Liver (tissue), 9 donors: Measurements from ENCODE around the gene LIPH. TPM values are rescaled to one million over a fixed set of nuclear protein-coding genes. Genes with fewer than 3 reads are reported as not detected.

Source experiments
- DNase-seq: peaks from one replicate; pipeline ENCODE4 v3.0.0-alpha.2; 2017; ENCODE audit warnings: low spot score
- H3K27ac ChIP-seq, 2 donors: one replicate each; pipeline ENCODE4 v1.7.0; 2013; ENCODE audit warnings: inconsistent platforms in 2 of 2, low read length in 2 of 2, control low read depth in 1 of 2, low read depth in 1 of 2, mild to moderate bottlenecking in 1 of 2
- H3K27me3 ChIP-seq, 4 donors: one replicate each; pipeline versions ENCODE4 v1.6.1 to v1.7.0; 2013; ENCODE audit warnings: low read length in 3 of 4, inconsistent platforms in 1 of 4, mild to moderate bottlenecking in 1 of 4, moderate library complexity in 1 of 4; ENCODE audit not compliant: control insufficient read depth in 4 of 4, insufficient read depth in 4 of 4
- H3K36me3 ChIP-seq, 4 donors: one replicate each; pipeline versions ENCODE4 v1.6.1 to v1.7.0; 2013; ENCODE audit warnings: low read length in 3 of 4, mild to moderate bottlenecking in 3 of 4, low read depth in 1 of 4, moderate library complexity in 1 of 4; ENCODE audit not compliant: control insufficient read depth in 4 of 4, insufficient read depth in 3 of 4
- H3K4me1 ChIP-seq, 4 donors: one replicate each; pipeline versions ENCODE4 v1.6.1 to v1.7.0; 2013; ENCODE audit warnings: low read length in 3 of 4, mild to moderate bottlenecking in 3 of 4, moderate library complexity in 1 of 4; ENCODE audit not compliant: control insufficient read depth in 4 of 4, insufficient read depth in 4 of 4
- H3K4me3 ChIP-seq, 3 donors: one replicate each; pipeline versions ENCODE4 v1.6.1 to v1.7.0; 2013; ENCODE audit warnings: low read length in 3 of 3, control low read depth in 1 of 3, low read depth in 1 of 3, mild to moderate bottlenecking in 1 of 3
- H3K9ac ChIP-seq, 2 donors: one replicate each; pipeline ENCODE4 v1.7.0; 2013; ENCODE audit warnings: low read length in 2 of 2, mild to moderate bottlenecking in 2 of 2, moderate library complexity in 2 of 2, control low read depth in 1 of 2, low read depth in 1 of 2
- H3K9me3 ChIP-seq, 4 donors: one replicate each; pipeline versions ENCODE4 v1.6.1 to v1.7.0; 2013; ENCODE audit warnings: low read length in 3 of 4; ENCODE audit not compliant: control insufficient read depth in 4 of 4
- ATF3 ChIP-seq: IDR thresholded peaks from 2 replicates; pipeline ENCODE4 v1.6.1; 2016; ENCODE audit warnings: antibody characterized with exemption
- CTCF ChIP-seq: fragments of 150-350 bp; IDR thresholded peaks from 2 replicates; pipeline ENCODE4 v1.5.1; 2017; ENCODE audit warnings: improper control_type of control experiment, low read depth, low read length; ENCODE audit not compliant: missing input control
- EGR1 ChIP-seq, 2 donors: IDR thresholded peaks; 2 replicates each; pipeline ENCODE4 v1.6.1; 2016 to 2018; ENCODE audit warnings: antibody characterized with exemption in 2 of 2, low read depth in 2 of 2
- FOXA1 ChIP-seq: IDR thresholded peaks from 2 replicates; pipeline ENCODE4 v1.6.1; 2016; ENCODE audit warnings: antibody characterized with exemption
- FOXA2 ChIP-seq: IDR thresholded peaks from 2 replicates; pipeline ENCODE4 v1.6.1; 2016; ENCODE audit warnings: antibody characterized with exemption
- GABPA ChIP-seq, 2 donors: IDR thresholded peaks in 1 of 2; conservative IDR thresholded peaks in 1 of 2; 2 replicates each; pipeline ENCODE4 v1.6.1; 2016; ENCODE audit warnings: antibody characterized with exemption in 2 of 2, mild to moderate bottlenecking in 1 of 2, moderate library complexity in 1 of 2
- HNF4A ChIP-seq, 2 donors: conservative IDR thresholded peaks; 2 replicates each; pipeline ENCODE4 v1.6.1; 2016; ENCODE audit warnings: antibody characterized with exemption in 2 of 2, mild to moderate bottlenecking in 2 of 2
- HNF4G ChIP-seq: IDR thresholded peaks from 2 replicates; pipeline ENCODE4 v1.6.1; 2016; ENCODE audit warnings: antibody characterized with exemption
- RAD21 ChIP-seq, 2 donors: IDR thresholded peaks; 2 replicates each; pipeline ENCODE4 v1.6.1; 2016; ENCODE audit warnings: antibody characterized with exemption in 2 of 2, mild to moderate bottlenecking in 2 of 2
- RXRA ChIP-seq, 2 donors: IDR thresholded peaks; 2 replicates each; pipeline ENCODE4 v1.6.1; 2017 to 2018; ENCODE audit warnings: antibody characterized with exemption in 2 of 2, mild to moderate bottlenecking in 1 of 2
- SP1 ChIP-seq: IDR thresholded peaks from 2 replicates; pipeline ENCODE4 v1.6.1; 2018; ENCODE audit warnings: antibody characterized with exemption, mild to moderate bottlenecking
- TAF1 ChIP-seq: conservative IDR thresholded peaks from 2 replicates; pipeline ENCODE4 v1.6.1; 2016; ENCODE audit warnings: antibody characterized with exemption, mild to moderate bottlenecking
- WGBS: extraction: QIAGEN DNeasy Blood & Tissue Kit; methylation state at CpG from one replicate; pipeline ENCODE4 v1.1.7; 2013; 5-methylcytosine and 5-hydroxymethylcytosine counted together
- polyA plus RNA-seq, 2 donors: library from polyadenylated mRNA; stranded (reverse) in 1 of 2; unstranded in 1 of 2; fragments of 200-250 nt in 1 of 2; fragments of >200 nt in 1 of 2; fragmentation: Nextera tagmentation in 1 of 2; extraction: Ambion mirVana in 1 of 2; gene quantifications; one replicate each; pipeline versions ENCODE4 v1.2.1 to v1.2.3, GENCODE V29; 2013 to 2015
- total RNA-seq, 2 donors: library from RNA; depleted of rRNA; stranded (reverse); fragments of >200 nt; gene quantifications; one replicate each; pipeline ENCODE4 v1.2.3, GENCODE V29; 2014
- donor health status: healthy.
- donor health status: healthy.
- donor health status: healthy.
- donor health status: healthy.
- donor health status: healthy.

LIPH gene
- total and polyA plus RNA-seq, 4 donors, result under 0.01 to 0.23 (median 0.09) TPM; not detected in 1

GRCh38 chr3:185460719-185461350 is 91.6 kb downstream of the LIPH start:
- H3K4me1 ChIP-seq, result no peaks in the 10 kb centered on the region
- DNase-seq, result no peak
- no peaks in the 10 kb centered on the region for H3K9me3 ChIP-seq
- H3K36me3 ChIP-seq, result peaks cover 5 to 46% (median 31%) of the 10 kb centered on the region in 4 donors
- no peaks in the 10 kb centered on the region for H3K27me3 ChIP-seq
- 85% methylated on average over 6 of the region's 6 CpGs for WGBS
- TF ChIP-seq RXRA (IDR thresholded peaks at IDR 0.05) (no peak), GABPA (IDR thresholded peaks at IDR 0.05 in 1 of 2, conservative IDR thresholded peaks at IDR 0.05 in 1 of 2) (no peak), CTCF (peak; percentile 5), RAD21 (IDR thresholded peaks at IDR 0.05) (peak; percentile 43 to 54), FOXA2 (no peak), TAF1 (no peak), EGR1 (IDR thresholded peaks at IDR 0.05; ENCODE audit: low read depth in 2 of 2) (no peak)
- no peak overlapping the region for H3K4me3 ChIP-seq
- no peak overlapping the region for H3K9ac ChIP-seq
- no peak overlapping the region for H3K27ac ChIP-seq

GRCh38 chr3:185460309-185460708 is 92.1 kb downstream of the LIPH start:
- H3K9ac ChIP-seq, result no peak overlapping the region
- H3K9me3 ChIP-seq, result no peaks in the 10 kb centered on the region
- H3K36me3 ChIP-seq, result peaks cover 2 to 41% (median 26%) of the 10 kb centered on the region in 4 donors
- no peaks in the 10 kb centered on the region for H3K27me3 ChIP-seq
- 82% methylated on average over 5 of the region's 5 CpGs for WGBS
- DNase-seq, result no peak
- H3K4me1 ChIP-seq, result no peaks in the 10 kb centered on the region
- H3K4me3 ChIP-seq, result no peak overlapping the region
- H3K27ac ChIP-seq, result no peak overlapping the region
- no peak for TF ChIP-seq HNF4A (conservative IDR thresholded peaks at IDR 0.05)
- no peak for TF ChIP-seq GABPA (IDR thresholded peaks at IDR 0.05 in 1 of 2, conservative IDR thresholded peaks at IDR 0.05 in 1 of 2)
- no peak for TF ChIP-seq FOXA1
- TF ChIP-seq CTCF, result no peak
- no peak for TF ChIP-seq SP1
- TF ChIP-seq RAD21 (IDR thresholded peaks at IDR 0.05), result no peak
- no peak for TF ChIP-seq HNF4G

GRCh38 chr3:185457376-185457775 is 95.0 kb downstream of the LIPH start:
- DNase-seq, result no peak
- WGBS, result 86% methylated on average over 2 of the region's 2 CpGs
- no peak overlapping the region for H3K4me3 ChIP-seq
- H3K36me3 ChIP-seq, result peaks cover 0 to 29% (median 16%) of the 10 kb centered on the region in 4 donors
- no peaks in the 10 kb centered on the region for H3K9me3 ChIP-seq
- no peak for TF ChIP-seq GABPA (IDR thresholded peaks at IDR 0.05 in 1 of 2, conservative IDR thresholded peaks at IDR 0.05 in 1 of 2)
- no peak for TF ChIP-seq HNF4G
- TF ChIP-seq FOXA2, result no peak
- no peak for TF ChIP-seq ATF3
- TF ChIP-seq CTCF, result no peak
- no peak for TF ChIP-seq FOXA1
- H3K27ac ChIP-seq, result no peak overlapping the region
- H3K9ac ChIP-seq, result no peak overlapping the region
- no peaks in the 10 kb centered on the region for H3K27me3 ChIP-seq
- H3K4me1 ChIP-seq, result no peaks in the 10 kb centered on the region
